Measurements from ENCODE around the gene SH2B2. TPM values are rescaled to one million over a fixed set of nuclear protein-coding genes. Genes with fewer than 3 reads are reported as not detected.

The SH2B2 gene
- total RNA-seq, 1 donor = 9.2 TPM

GRCh38 chr7:102258073-102258748, 28.5 kb upstream of the SH2B2 start:
- no peaks in the 10 kb centered on the region for H3K27me3 ChIP-seq (ENCODE audit: insufficient read depth, low read length)
- no peaks in the 10 kb centered on the region for H3K9me3 ChIP-seq (ENCODE audit: low read depth, low read length)
- no peaks in the 10 kb centered on the region for H3K4me1 ChIP-seq (ENCODE audit: insufficient read depth, low read length)
- H3K4me3 ChIP-seq (ENCODE audit: low read length) = no peak overlapping the region

- Histone ChIP-seq H3K9me3 (ENCODE audit: low read depth, low read length) (no peaks in the 10 kb centered on the region), H3K4me1 (ENCODE audit: insufficient read depth, low read length) (no peaks in the 10 kb centered on the region), H3K27me3 (ENCODE audit: insufficient read depth, low read length) (no peaks in the 10 kb centered on the region), H3K4me3 (ENCODE audit: low read length) (no peak overlapping the region)
Observed at GRCh38 chr7:102258749-102259107, 27.9 kb upstream of the SH2B2 start.

- Histone ChIP-seq H3K4me1 (ENCODE audit: insufficient read depth, low read length) (no peaks in the 10 kb centered on the region), H3K27me3 (ENCODE audit: insufficient read depth, low read length) (no peaks in the 10 kb centered on the region), H3K9me3 (ENCODE audit: low read depth, low read length) (no peaks in the 10 kb centered on the region), H3K4me3 (ENCODE audit: low read length) (no peak overlapping the region)
Observed at GRCh38 chr7:102260856-102261255, 25.8 kb upstream of the SH2B2 start.

GRCh38 chr7:102261451-102261850, 25.2 kb upstream of the SH2B2 start:
- H3K27me3 ChIP-seq (ENCODE audit: insufficient read depth, low read length) = no peaks in the 10 kb centered on the region
- H3K4me1 ChIP-seq (ENCODE audit: insufficient read depth, low read length) = no peaks in the 10 kb centered on the region
- H3K9me3 ChIP-seq (ENCODE audit: low read depth, low read length) = no peaks in the 10 kb centered on the region
- no peak overlapping the region for H3K4me3 ChIP-seq (ENCODE audit: low read length)

- no peaks in the 10 kb centered on the region for H3K27me3 ChIP-seq (ENCODE audit: insufficient read depth, low read length)
- no peaks in the 10 kb centered on the region for H3K4me1 ChIP-seq (ENCODE audit: insufficient read depth, low read length)
- no peaks in the 10 kb centered on the region for H3K9me3 ChIP-seq (ENCODE audit: low read depth, low read length)
- no peak overlapping the region for H3K4me3 ChIP-seq (ENCODE audit: low read length)
Observed at GRCh38 chr7:102262546-102262945, 24.1 kb upstream of the SH2B2 start.

- H3K27me3 ChIP-seq (ENCODE audit: insufficient read depth, low read length) = no peaks in the 10 kb centered on the region
- no peak overlapping the region for H3K4me3 ChIP-seq (ENCODE audit: low read length)
- H3K4me1 ChIP-seq (ENCODE audit: insufficient read depth, low read length) = no peaks in the 10 kb centered on the region
- H3K9me3 ChIP-seq (ENCODE audit: low read depth, low read length) = no peaks in the 10 kb centered on the region
Observed at GRCh38 chr7:102264367-102264891, 22.2 kb upstream of the SH2B2 start.

- no peaks in the 10 kb centered on the region for H3K27me3 ChIP-seq (ENCODE audit: insufficient read depth, low read length)
- no peaks in the 10 kb centered on the region for H3K9me3 ChIP-seq (ENCODE audit: low read depth, low read length)
- H3K4me1 ChIP-seq (ENCODE audit: insufficient read depth, low read length) = no peaks in the 10 kb centered on the region
- H3K4me3 ChIP-seq (ENCODE audit: low read length) = no peak overlapping the region
Observed at GRCh38 chr7:102266541-102266940, 20.1 kb upstream of the SH2B2 start.

- Histone ChIP-seq H3K4me1 (ENCODE audit: insufficient read depth, low read length) (no peaks in the 10 kb centered on the region), H3K27me3 (ENCODE audit: insufficient read depth, low read length) (no peaks in the 10 kb centered on the region), H3K9me3 (ENCODE audit: low read depth, low read length) (no peaks in the 10 kb centered on the region), H3K4me3 (ENCODE audit: low read length) (no peak overlapping the region)
Observed at GRCh38 chr7:102268635-102269034, 18.0 kb upstream of the SH2B2 start.

- H3K27me3 ChIP-seq (ENCODE audit: insufficient read depth, low read length) = no peaks in the 10 kb centered on the region
- H3K4me1 ChIP-seq (ENCODE audit: insufficient read depth, low read length) = no peaks in the 10 kb centered on the region
- no peak overlapping the region for H3K4me3 ChIP-seq (ENCODE audit: low read length)
- H3K9me3 ChIP-seq (ENCODE audit: low read depth, low read length) = no peaks in the 10 kb centered on the region
Observed at GRCh38 chr7:102270178-102270887, 16.3 kb upstream of the SH2B2 start.

- H3K27me3 ChIP-seq (ENCODE audit: insufficient read depth, low read length) = no peaks in the 10 kb centered on the region
- no peaks in the 10 kb centered on the region for H3K4me1 ChIP-seq (ENCODE audit: insufficient read depth, low read length)
- H3K9me3 ChIP-seq (ENCODE audit: low read depth, low read length) = no peaks in the 10 kb centered on the region
- H3K4me3 ChIP-seq (ENCODE audit: low read length) = no peak overlapping the region
Observed at GRCh38 chr7:102271158-102271798, 15.4 kb upstream of the SH2B2 start.

GRCh38 chr7:102272075-102272916, 14.4 kb upstream of the SH2B2 start:
- no peaks in the 10 kb centered on the region for H3K9me3 ChIP-seq (ENCODE audit: low read depth, low read length)
- no peak overlapping the region for H3K4me3 ChIP-seq (ENCODE audit: low read length)

GRCh38 chr7:102272917-102273748, 13.5 kb upstream of the SH2B2 start:
- Histone ChIP-seq H3K27me3 (ENCODE audit: insufficient read depth, low read length) (no peaks in the 10 kb centered on the region), H3K9me3 (ENCODE audit: low read depth, low read length) (no peaks in the 10 kb centered on the region), H3K4me3 (ENCODE audit: low read length) (no peak overlapping the region), H3K4me1 (ENCODE audit: insufficient read depth, low read length) (no peaks in the 10 kb centered on the region)

More at GRCh38 chr7:102272075-102272916, 14.4 kb upstream of the SH2B2 start:
- no peaks in the 10 kb centered on the region for H3K4me1 ChIP-seq (ENCODE audit: insufficient read depth, low read length)
- H3K27me3 ChIP-seq (ENCODE audit: insufficient read depth, low read length) = no peaks in the 10 kb centered on the region

- no peaks in the 10 kb centered on the region for H3K9me3 ChIP-seq (ENCODE audit: low read depth, low read length)
- H3K4me3 ChIP-seq (ENCODE audit: low read length) = no peak overlapping the region
- H3K4me1 ChIP-seq (ENCODE audit: insufficient read depth, low read length) = no peaks in the 10 kb centered on the region
- no peaks in the 10 kb centered on the region for H3K27me3 ChIP-seq (ENCODE audit: insufficient read depth, low read length)
Observed at GRCh38 chr7:102273749-102274712, 12.6 kb upstream of the SH2B2 start.
